Measurements from ENCODE around the gene CPNE7.
"Not testable (repeated sequence)": the region's sequence is repeated elsewhere in the genome, so short reads cannot be mapped to it uniquely, and the experiment has no call there.

Gene CPNE7

DNA sequence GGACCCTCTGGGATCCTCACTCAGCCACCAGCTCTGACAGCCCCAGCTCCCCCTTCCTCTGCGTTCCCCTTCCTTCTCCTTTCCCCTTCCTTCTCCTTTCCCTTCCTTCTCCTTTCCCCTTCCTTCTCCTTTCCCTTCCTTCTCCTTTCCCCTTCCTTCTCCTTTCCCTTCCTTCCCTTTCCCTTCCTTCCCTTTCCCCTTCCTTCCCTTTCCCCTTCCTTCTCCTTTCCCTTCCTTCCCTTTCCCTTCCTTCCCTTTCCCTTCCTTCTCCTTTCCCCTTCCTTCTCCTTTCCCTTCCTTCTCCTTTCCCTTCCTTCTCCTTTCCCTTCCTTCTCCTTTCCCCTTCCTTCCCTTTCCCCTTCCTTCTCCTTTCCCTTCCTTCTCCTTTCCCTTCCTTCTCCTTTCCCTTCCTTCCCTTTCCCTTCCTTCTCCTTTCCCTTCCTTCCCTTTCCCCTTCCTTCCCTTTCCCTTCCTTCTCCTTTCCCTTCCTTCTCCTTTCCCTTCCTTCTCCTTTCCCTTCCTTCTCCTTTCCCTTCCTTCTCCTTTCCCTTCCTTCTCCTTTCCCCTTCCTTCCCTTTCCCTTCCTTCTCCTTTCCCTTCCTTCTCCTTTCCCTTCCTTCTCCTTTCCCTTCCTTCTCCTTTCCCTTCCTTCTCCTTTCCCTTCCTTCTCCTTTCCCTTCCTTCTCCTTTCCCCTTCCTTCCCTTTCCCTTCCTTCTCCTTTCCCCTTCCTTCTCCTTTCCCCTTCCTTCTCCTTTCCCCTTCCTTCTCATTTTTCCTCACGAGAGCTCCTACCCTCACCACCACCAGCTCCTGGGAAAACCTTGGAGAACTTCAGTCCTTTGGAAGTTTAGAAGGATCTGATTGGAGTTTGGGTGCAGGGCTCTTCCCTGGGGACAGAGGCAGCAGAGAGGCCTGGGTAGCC is 59.2 kb downstream of the CPNE7 start:
- DNase-seq: not testable (repeated sequence)

DNA sequence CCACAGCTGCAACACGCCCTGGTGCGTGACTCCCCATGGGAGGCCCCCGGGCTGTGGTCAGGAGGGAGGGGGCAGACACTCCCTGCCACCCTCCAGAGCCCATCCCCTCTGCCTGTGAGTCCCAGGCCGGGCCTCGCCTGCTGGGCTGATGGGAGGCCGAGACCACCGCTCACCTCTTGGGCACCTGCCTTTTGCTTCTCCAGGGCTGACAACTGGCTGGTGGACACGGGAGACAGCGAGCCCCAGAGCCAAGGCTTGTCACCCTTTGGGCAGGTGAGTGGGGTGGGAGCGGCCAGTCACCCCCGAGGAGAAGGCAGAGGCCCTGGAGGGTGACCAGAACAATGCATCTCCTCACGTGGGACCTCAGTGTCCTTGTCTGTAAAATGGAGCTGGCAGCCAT is 61.1 kb downstream of the CPNE7 start:
- no peak for DNase-seq

DNA sequence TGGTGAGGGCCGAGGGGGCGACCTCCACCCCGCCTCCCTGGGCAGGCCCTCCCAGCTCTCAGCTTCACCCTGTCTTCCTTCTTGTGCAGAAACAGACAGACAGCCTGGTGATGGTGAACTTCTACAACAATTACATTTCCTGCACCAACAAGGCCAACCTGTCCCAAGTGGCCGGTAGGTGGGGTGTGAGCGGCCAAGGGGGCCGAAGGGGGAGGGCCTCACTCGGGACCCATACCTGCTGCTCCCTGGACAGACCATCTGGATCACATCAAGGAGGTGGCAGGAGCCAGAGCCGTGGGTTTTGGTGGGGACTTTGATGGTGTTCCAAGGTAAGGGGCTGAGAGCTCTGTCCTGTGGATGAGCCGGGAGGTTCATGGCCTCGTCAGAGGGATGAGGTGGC is 61.8 kb downstream of the CPNE7 start:
- no peak for DNase-seq

DNA sequence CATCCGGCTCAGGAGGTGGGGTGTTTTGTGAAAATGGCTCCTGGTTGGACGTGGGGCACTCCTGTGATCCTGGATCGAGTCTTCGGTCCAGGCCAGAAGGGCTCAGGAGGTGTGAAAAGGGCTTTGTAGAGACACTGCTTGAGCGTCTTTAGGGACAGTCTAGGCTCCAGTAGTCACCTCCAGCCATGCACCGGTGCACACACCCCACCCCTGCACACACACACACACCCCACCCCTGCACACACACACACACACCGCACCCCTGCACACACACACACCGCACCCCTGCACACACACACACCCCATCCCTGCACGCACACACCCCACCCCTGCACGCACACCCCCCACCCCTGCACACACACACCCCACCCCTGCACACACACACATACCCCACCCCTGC is 62.9 kb downstream of the CPNE7 start:
- no peak for DNase-seq

DNA sequence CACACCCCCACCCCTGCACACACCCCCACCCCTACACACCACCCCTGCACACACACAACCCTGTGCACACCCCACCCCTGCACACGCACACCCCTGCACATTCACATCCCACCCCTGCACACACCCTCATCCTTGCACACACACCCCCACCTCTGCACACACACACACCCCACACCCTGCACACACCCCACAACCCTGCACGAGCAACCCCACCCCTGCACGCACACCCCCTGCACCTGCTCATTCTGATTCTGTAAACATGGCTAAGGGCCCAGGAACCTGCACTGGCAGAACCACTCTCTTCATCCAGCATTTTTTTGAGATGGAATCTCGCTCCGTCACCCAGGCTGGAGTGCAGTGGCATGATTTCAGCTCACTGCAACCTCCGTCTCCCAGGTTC is 63.8 kb downstream of the CPNE7 start:
- DNase-seq: no peak

DNA sequence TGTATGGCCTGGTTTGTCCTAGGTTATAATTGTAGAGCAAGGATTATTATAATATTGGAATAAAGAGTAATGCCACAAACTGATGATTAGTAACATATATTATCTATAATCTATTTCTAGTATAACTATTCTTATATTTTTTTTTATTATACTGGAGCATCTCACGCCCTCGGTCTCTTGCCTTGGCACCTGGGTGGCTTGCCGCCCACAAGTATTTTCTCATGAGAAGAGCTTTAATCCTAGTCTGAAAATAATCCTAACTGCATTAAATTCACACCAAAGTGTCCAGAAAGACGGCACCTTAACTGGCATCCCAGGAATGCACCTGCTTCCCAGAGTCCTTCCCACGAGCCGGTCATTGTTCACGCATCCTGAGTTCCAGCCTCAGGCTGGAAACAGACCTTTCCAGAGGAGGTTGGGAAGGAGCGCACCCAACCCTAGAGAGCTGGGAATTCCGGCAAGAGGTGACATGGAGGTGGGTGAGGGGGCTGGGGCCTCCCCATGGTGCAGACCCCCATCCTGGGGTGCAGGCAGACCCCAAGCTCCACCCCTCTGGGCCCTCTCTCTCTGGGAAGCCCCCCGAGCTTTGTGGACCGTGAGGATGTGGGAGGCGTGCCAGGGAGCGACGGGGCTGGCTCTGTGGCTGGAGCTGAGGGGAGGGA is 66.0 kb downstream of the CPNE7 start:
- DNase-seq: no peak

DNA sequence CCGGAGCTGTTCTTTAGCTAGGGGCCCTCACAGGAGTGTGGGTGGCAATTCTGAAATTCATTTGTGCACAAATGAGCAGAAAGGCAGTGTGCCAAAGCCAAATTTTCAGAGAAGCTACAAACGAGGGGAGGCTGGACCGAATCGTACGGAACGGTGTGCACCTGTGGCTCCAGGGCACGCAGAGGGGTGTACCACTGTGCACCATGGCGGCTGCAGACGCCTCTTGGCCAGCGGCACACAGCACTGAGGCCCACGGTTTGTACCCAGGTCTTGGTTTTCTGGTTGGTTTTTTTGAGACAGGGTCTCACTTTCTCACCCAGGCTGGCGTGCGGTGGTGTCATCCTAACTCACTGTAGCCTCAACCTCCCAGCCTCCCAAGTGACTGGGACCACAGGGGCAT is 67.0 kb downstream of the CPNE7 start:
- DNase-seq: no peak

DNA sequence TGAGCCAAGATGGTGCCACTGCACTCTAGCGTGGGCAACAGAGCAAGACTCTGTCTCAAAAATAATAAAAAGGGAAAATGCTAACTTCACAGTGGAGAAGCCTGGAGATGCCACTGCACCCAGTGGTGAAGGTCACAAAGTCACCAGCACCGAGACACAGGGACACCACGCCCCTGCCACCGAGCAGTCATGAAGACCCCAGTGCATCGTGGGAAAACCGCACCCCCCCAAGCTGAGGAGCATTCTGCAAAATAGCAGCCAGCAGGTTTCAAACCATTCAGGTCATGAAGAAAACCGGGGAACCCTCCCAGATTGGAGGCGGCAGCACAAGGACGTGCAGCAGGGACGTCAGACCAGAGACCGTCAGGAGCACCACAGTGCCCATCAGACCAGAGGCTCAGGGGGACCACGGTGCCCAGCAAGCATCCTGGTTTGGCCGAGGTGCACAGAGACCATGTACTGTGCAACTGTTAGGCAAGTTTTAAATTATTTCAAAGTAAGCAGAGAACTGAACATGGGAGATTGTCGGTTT is 68.3 kb downstream of the CPNE7 start:
- no peak for DNase-seq

DNA sequence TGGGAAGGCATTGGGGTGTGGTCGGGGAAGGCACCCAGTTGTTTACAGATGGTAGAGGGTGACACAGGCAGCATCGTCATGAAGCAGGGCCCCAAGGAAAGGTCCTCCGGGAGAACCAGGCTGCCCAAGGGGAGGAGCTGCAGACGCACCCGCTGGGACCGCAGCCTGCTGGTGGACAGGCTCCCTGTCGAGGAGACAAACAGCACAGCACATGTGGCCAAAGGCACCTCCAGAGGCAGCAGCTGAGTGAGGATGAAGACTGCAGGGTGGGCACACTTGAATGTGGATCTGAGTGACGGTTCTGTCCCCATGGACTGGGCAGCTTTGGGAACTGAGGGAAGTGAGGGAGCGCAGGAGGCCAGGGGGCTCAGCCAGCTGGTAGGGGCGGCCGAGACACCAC is 69.6 kb downstream of the CPNE7 start:
- no peak for DNase-seq

DNA sequence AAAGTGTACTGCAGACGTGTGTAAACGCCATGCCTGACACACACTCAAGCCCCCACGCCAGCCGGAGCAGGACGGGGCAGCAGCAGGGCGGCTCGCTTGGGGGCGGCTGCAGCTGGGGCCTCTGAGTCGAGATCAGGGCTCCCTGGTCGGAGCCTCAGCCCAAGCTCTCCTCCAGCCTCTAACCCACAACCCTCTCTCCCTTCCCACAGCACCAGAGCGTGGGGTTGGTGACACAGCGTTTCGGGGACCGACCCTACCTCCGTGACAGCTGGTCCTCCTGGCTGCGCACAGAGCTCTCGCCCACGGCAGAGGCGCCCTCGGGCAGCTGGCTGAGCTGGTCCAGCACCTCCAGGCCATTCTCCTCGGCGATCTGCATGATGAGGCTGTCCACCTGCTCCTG is 70.7 kb downstream of the CPNE7 start:
- DNase-seq: no peak

Measured in NCI-H446 treated with DMSO at 0.1 percent for 48 hours (cell line).